Muscle layer of colon (tissue), 2 donors: ENCODE measurements around the gene FH.

Experiments used
- H3K27ac ChIP-seq: one replicate; pipeline ENCODE4 v1.7.0; 2013; ENCODE audit warnings: low read depth, mild to moderate bottlenecking, low read length, moderate library complexity
- H3K27me3 ChIP-seq, 2 donors: one replicate each; pipeline ENCODE4 v1.7.0; 2013; ENCODE audit warnings: low read length in 2 of 2, mild to moderate bottlenecking in 2 of 2; ENCODE audit not compliant: insufficient read depth in 2 of 2, control insufficient read depth in 1 of 2
- H3K36me3 ChIP-seq: one replicate; pipeline ENCODE4 v1.7.0; 2013; ENCODE audit warnings: mild to moderate bottlenecking, low read length; ENCODE audit not compliant: insufficient read depth
- H3K4me1 ChIP-seq: one replicate; pipeline ENCODE4 v1.7.0; 2013; ENCODE audit warnings: mild to moderate bottlenecking, low read length; ENCODE audit not compliant: insufficient read depth
- H3K4me3 ChIP-seq, 2 donors: one replicate each; pipeline ENCODE4 v1.7.0; 2013; ENCODE audit warnings: low read length in 2 of 2, low read depth in 1 of 2, mild to moderate bottlenecking in 1 of 2, moderate library complexity in 1 of 2
- H3K9ac ChIP-seq: one replicate; pipeline ENCODE4 v1.7.0; 2013; ENCODE audit warnings: low read length
- H3K9me3 ChIP-seq: one replicate; pipeline ENCODE4 v1.7.0; 2013; ENCODE audit warnings: mild to moderate bottlenecking, low read length
- donor health status: abdominal sarcoma.
- donor health status: Adenocarcinoma of cecum.

FH gene

DNA sequence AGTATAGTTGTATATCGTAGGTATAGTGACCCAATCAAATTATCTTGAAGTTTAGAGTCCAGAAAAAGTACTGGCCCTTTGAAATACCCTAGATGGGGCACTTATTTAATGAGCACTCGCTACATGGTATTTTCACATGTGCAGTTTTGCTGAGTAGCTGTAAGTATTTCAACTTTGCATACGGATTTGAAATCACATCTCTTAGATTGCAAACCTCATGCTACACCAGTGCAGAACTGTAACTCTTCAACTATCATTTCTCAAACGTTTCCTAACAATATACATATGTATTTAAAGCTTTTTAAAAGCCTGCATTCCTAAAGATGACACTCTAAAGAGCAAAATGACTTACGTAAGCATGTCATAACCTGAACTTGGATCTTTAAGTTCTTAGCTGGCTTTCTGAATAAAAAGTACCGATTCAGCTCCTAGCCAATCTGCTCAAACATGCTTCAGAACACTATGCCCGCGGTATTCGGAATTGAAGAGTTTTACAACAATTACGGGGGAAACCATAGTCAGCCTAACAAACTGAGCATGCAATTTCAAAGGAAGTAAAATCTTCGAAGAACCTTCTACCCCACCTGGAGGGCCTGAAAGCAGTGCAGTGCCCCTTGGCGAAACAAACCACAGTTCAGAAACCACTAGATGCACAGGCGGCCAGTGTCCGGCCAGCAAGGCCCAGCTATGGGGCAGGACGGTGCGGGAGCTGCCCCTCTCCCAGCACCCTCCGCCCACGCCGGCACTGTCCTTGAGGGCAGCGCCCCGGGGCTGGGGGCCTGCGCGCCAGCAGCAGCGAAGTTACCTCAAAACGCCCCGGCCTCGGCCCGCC is 863 bp downstream of the FH start:
- Histone ChIP-seq H3K9ac (peak overlapping the region; percentile 60), H3K4me1 (peaks cover 8% of the 10 kb centered on the region), H3K36me3 (no peaks in the 10 kb centered on the region), H3K4me3 (peak overlapping the region; percentile 61 to 74), H3K27me3 (no peaks in the 10 kb centered on the region), H3K27ac (peak overlapping the region; percentile 66), H3K9me3 (no peaks in the 10 kb centered on the region)

DNA sequence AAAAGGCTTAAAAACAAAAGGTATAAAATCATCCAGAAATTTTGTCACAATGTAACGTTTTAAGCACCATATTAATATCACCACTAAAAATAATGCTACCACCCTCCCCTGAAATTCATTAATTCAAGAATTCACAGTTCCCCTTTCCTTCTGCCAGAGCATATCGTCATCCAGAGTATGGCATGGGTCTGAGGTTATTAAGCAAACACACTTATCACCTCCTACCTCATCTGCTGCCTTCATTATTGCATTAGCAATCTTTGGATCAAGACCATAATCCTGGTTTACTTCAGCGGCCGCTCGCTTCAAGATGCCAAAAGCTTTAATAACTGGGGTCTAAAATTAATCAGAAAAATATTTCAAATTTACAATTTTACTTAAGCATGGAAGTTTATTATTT is 6.2 kb downstream of the FH start:
- Histone ChIP-seq H3K9me3 (no peaks in the 10 kb centered on the region), H3K4me3 (no peak overlapping the region), H3K27ac (no peak overlapping the region), H3K4me1 (peaks cover 5% of the 10 kb centered on the region), H3K27me3 (no peaks in the 10 kb centered on the region), H3K9ac (no peak overlapping the region), H3K36me3 (peaks cover 23% of the 10 kb centered on the region)

- Histone ChIP-seq H3K9me3 (no peaks in the 10 kb centered on the region), H3K9ac (no peak overlapping the region), H3K27ac (no peak overlapping the region), H3K36me3 (peaks cover 73% of the 10 kb centered on the region), H3K4me1 (no peaks in the 10 kb centered on the region), H3K4me3 (no peak overlapping the region), H3K27me3 (no peaks in the 10 kb centered on the region)
These were observed 12.2 kb downstream of the FH start for GRCh38 chr1:241507189-241507863.

GRCh38 chr1:241503444-241503843 is 16.1 kb downstream of the FH start:
- no peak overlapping the region for H3K27ac ChIP-seq

DNA sequence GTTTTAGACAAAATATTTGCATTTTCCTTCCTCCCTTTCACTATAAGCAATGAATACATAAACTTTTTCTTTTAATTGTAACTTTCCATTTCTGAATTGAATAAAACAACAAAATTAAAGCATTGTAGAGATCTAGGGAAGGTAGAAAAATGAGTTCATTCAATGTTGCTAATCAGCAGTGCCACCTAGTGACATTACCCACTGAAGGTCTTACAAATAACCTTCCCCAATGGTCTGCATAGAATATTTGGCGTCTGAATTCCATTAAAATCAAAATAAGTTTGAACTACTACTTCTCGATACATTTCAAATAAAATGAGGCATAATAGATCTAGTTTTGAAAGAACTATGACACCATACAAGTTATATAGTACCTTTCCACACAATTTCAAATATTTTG is 19.6 kb downstream of the FH start:
- Histone ChIP-seq H3K9me3 (no peaks in the 10 kb centered on the region), H3K9ac (no peak overlapping the region), H3K36me3 (peaks cover 48% of the 10 kb centered on the region), H3K27ac (no peak overlapping the region), H3K4me3 (no peak overlapping the region), H3K27me3 (no peaks in the 10 kb centered on the region), H3K4me1 (no peaks in the 10 kb centered on the region)

More at GRCh38 chr1:241503444-241503843, 16.1 kb downstream of the FH start:
- no peak overlapping the region for H3K9ac ChIP-seq
- H3K9me3 ChIP-seq = no peaks in the 10 kb centered on the region
- H3K4me1 ChIP-seq = no peaks in the 10 kb centered on the region
- H3K36me3 ChIP-seq = peaks cover 60% of the 10 kb centered on the region
- no peak overlapping the region for H3K4me3 ChIP-seq
- H3K27me3 ChIP-seq = no peaks in the 10 kb centered on the region

DNA sequence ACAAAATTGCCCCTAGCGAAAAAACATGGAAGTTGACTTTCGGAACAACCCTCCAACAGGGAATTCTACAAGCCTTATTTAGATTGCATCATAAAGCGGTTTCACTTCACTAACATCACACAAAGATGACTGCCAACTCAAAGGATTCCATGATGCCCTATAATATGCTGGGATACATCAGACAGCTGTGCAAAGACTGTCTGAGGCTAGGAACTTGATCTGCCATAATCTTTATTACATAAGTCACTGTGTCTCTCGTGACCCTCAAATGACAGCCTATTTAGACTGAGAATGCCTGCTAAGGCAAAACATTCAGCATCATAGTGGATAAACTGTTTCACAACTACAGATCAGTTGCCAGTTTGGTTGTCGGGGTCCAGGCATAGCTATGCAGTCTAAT is 23.8 kb downstream of the FH start:
- H3K27ac ChIP-seq = no peak overlapping the region
- H3K9me3 ChIP-seq = no peaks in the 10 kb centered on the region
- H3K27me3 ChIP-seq = no peaks in the 10 kb centered on the region
- H3K36me3 ChIP-seq = peaks cover 30% of the 10 kb centered on the region
- no peak overlapping the region for H3K9ac ChIP-seq
- no peaks in the 10 kb centered on the region for H3K4me1 ChIP-seq
- H3K4me3 ChIP-seq = no peak overlapping the region

GRCh38 chr1:241488739-241489138 is 30.8 kb downstream of the FH start:
- no peaks in the 10 kb centered on the region for H3K9me3 ChIP-seq
- no peak overlapping the region for H3K4me3 ChIP-seq
- H3K4me1 ChIP-seq = no peaks in the 10 kb centered on the region
- H3K27me3 ChIP-seq = no peaks in the 10 kb centered on the region
- H3K9ac ChIP-seq = no peak overlapping the region
- H3K27ac ChIP-seq = no peak overlapping the region
- no peaks in the 10 kb centered on the region for H3K36me3 ChIP-seq

GRCh38 chr1:241485554-241485992 is 34.0 kb downstream of the FH start:
- Histone ChIP-seq H3K4me3 (no peak overlapping the region), H3K9me3 (no peaks in the 10 kb centered on the region), H3K36me3 (no peaks in the 10 kb centered on the region), H3K9ac (no peak overlapping the region), H3K27ac (no peak overlapping the region), H3K27me3 (no peaks in the 10 kb centered on the region), H3K4me1 (no peaks in the 10 kb centered on the region)

DNA sequence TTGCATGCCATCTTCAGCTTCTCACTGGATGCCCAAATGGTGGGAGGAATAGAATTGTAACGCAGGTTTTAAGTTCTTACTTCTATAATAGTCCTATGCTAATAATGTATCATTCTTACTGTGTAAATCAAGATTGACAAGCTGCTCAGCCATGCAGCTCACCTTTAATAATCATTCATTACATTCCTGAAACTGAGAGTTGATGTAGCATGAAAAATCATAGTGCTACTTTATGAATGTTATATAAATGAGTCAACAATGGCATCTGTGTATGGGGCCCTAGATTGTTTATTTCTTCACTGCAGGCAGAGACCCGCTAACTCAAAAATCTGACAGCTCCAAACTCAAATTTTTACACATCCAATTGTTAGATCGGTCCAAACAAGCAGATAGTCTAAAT is 34.4 kb downstream of the FH start:
- no peak overlapping the region for H3K27ac ChIP-seq
- no peaks in the 10 kb centered on the region for H3K27me3 ChIP-seq

GRCh38 chr1:241482761-241483250 is 36.7 kb downstream of the FH start:
- no peaks in the 10 kb centered on the region for H3K9me3 ChIP-seq
- H3K27ac ChIP-seq = no peak overlapping the region
- no peaks in the 10 kb centered on the region for H3K27me3 ChIP-seq
- H3K36me3 ChIP-seq = no peaks in the 10 kb centered on the region
- H3K9ac ChIP-seq = no peak overlapping the region
- no peaks in the 10 kb centered on the region for H3K4me1 ChIP-seq
- no peak overlapping the region for H3K4me3 ChIP-seq

More for the DNA sequence above, 34.4 kb downstream of the FH start:
- no peak overlapping the region for H3K9ac ChIP-seq
- H3K4me1 ChIP-seq = no peaks in the 10 kb centered on the region
- H3K36me3 ChIP-seq = no peaks in the 10 kb centered on the region
- H3K9me3 ChIP-seq = no peaks in the 10 kb centered on the region
- H3K4me3 ChIP-seq = no peak overlapping the region

DNA sequence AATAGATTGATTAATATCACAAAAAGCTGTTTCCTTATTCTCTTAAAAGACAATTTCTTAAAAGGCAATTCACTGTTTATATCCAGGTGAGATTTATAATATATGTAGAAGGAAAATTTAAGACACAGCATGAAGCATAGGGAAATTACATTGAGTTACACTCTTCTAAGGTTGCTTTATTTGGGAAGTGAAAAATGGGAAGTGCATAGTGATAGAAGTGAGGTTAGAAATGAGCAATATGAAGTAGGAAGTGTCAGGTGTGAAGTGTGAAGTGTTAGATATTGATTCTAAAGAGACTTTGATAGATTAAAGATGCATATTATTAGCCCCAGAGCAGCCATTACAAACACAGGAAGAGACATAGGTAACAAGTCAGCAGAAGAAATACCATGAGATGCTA is 40.3 kb downstream of the FH start:
- no peak overlapping the region for H3K4me3 ChIP-seq
- no peak overlapping the region for H3K27ac ChIP-seq
- no peaks in the 10 kb centered on the region for H3K36me3 ChIP-seq
- H3K9me3 ChIP-seq = no peaks in the 10 kb centered on the region
- H3K4me1 ChIP-seq = no peaks in the 10 kb centered on the region
- no peak overlapping the region for H3K9ac ChIP-seq
- H3K27me3 ChIP-seq = no peaks in the 10 kb centered on the region
